ENCODE data around the gene CNIH2. TPM values are rescaled to one million over a fixed set of nuclear protein-coding genes. Genes with fewer than 3 reads are reported as not detected.

The CNIH2 gene
- total RNA-seq, 1 donor: 1.1 TPM

- H3K4me3 ChIP-seq (ENCODE audit: low read depth, low read length): peak overlapping the region; percentile 83
- no peak for TF ChIP-seq CTCF (IDR thresholded peaks at IDR 0.05; ENCODE audit: insufficient read depth, low read length)
- no peak for DNase-seq (ENCODE audit: low read depth)
These were observed 11.8 kb downstream of the CNIH2 start for GRCh38 chr11:66289548-66290329.

- no peak overlapping the region for H3K4me3 ChIP-seq (ENCODE audit: low read depth, low read length)
- TF ChIP-seq CTCF (IDR thresholded peaks at IDR 0.05; ENCODE audit: insufficient read depth, low read length): no peak
- DNase-seq (ENCODE audit: low read depth): no peak
These were observed 12.3 kb downstream of the CNIH2 start for GRCh38 chr11:66290330-66290621.

- TF ChIP-seq CTCF (IDR thresholded peaks at IDR 0.05; ENCODE audit: insufficient read depth, low read length): no peak
- no peak overlapping the region for H3K4me3 ChIP-seq (ENCODE audit: low read depth, low read length)
- no peak for DNase-seq (ENCODE audit: low read depth)
These were observed 13.3 kb downstream of the CNIH2 start for GRCh38 chr11:66291303-66291705.

- TF ChIP-seq CTCF (IDR thresholded peaks at IDR 0.05; ENCODE audit: insufficient read depth, low read length): no peak
- no peak for DNase-seq (ENCODE audit: low read depth)
- H3K4me3 ChIP-seq (ENCODE audit: low read depth, low read length): peak within 1 kb of the TSS; percentile 39
These were observed 13.9 kb downstream of the CNIH2 start, which contains the start of gene TMEM151A for GRCh38 chr11:66291706-66292542. TSS of gene TMEM151A (plus strand) at chr11:66291894. CDS start at chr11:66292014, 120 bp downstream.

- TF ChIP-seq CTCF (IDR thresholded peaks at IDR 0.05; ENCODE audit: insufficient read depth, low read length): no peak
- DNase-seq (ENCODE audit: low read depth): no peak
- no peak overlapping the region for H3K4me3 ChIP-seq (ENCODE audit: low read depth, low read length)
These were observed 14.8 kb downstream of the CNIH2 start for GRCh38 chr11:66292543-66293332.

DNA sequence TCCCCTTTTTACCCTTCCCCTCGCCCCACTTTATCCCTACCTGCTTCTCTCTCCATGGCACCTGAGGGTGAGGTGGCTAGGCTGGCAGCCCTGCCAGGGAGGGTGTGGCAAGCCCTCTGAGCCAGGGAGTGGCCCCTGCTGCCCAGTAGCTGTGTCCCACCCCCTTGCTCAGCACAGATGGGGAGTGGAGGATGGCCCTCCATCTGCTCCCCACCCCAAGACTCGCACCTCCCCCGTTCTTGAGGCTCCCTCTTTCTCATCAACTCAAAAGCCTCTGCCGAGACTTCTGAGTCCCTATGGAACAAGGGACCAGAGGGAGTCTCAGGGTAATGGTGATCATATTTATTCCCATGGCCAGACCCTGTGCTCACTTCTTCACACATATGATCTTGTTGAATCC is 15.4 kb downstream of the CNIH2 start:
- TF ChIP-seq CTCF (IDR thresholded peaks at IDR 0.05; ENCODE audit: insufficient read depth, low read length): no peak
- H3K4me3 ChIP-seq (ENCODE audit: low read depth, low read length): no peak overlapping the region
- DNase-seq (ENCODE audit: low read depth): no peak

All from fibroblast of the aortic adventitia (primary cell).